Measurements from ENCODE around the gene NAPG. TPM values are rescaled to one million over a fixed set of nuclear protein-coding genes. Genes with fewer than 3 reads are reported as not detected.
A peak's percentile ranks its signal among the peaks of the same experiment; 100 is the strongest.
"Not testable (repeated sequence)": the region's sequence is repeated elsewhere in the genome, so short reads cannot be mapped to it uniquely, and the experiment has no call there.

NAPG gene
- total RNA-seq, 2 donors from 2014 or later = 29.1 to 34.7 TPM

GRCh38 chr18:10519999-10520935 is 5.6 kb upstream of the NAPG start:
- Mint-ChIP-seq H3K27me3 (peaks cover 43 to 56% of the 10 kb centered on the region in 2 donors), H3K9me3 (no peaks in the 10 kb centered on the region), H3K4me3 (no peak overlapping the region), H3K4me1 (ENCODE audit: low read depth in 2 of 2) (peaks cover 10 to 13% of the 10 kb centered on the region in 2 donors), H3K27ac (no peak overlapping the region), H3K36me3 (no peaks in the 10 kb centered on the region)
- no peak for DNase-seq (ENCODE audit: low spot score)
- ATAC-seq = peak; percentile 64 to 73

- no peak overlapping the region for H3K4me3 Mint-ChIP-seq
- H3K4me1 Mint-ChIP-seq (ENCODE audit: low read depth in 2 of 2) = peaks cover 13 to 14% of the 10 kb centered on the region in 2 donors
- no peak for DNase-seq (ENCODE audit: low spot score)
- H3K27me3 Mint-ChIP-seq = peaks cover 39 to 49% of the 10 kb centered on the region in 2 donors
- no peak for ATAC-seq
- no peaks in the 10 kb centered on the region for H3K9me3 Mint-ChIP-seq
- no peak overlapping the region for H3K27ac Mint-ChIP-seq
- H3K36me3 Mint-ChIP-seq = no peaks in the 10 kb centered on the region
Observed at GRCh38 chr18:10521566-10521965, 4.3 kb upstream of the NAPG start.

GRCh38 chr18:10522574-10522973 is 3.3 kb upstream of the NAPG start:
- no peak overlapping the region for H3K4me3 Mint-ChIP-seq
- H3K4me1 Mint-ChIP-seq (ENCODE audit: low read depth in 2 of 2) = peaks cover 19% of the 10 kb centered on the region in 2 donors
- peaks cover 36 to 42% of the 10 kb centered on the region in 2 donors for H3K27me3 Mint-ChIP-seq
- H3K27ac Mint-ChIP-seq = no peak overlapping the region
- no peaks in the 10 kb centered on the region for H3K9me3 Mint-ChIP-seq
- no peaks in the 10 kb centered on the region for H3K36me3 Mint-ChIP-seq
- ATAC-seq (no peak), DNase-seq (ENCODE audit: low spot score) (no peak)

DNA sequence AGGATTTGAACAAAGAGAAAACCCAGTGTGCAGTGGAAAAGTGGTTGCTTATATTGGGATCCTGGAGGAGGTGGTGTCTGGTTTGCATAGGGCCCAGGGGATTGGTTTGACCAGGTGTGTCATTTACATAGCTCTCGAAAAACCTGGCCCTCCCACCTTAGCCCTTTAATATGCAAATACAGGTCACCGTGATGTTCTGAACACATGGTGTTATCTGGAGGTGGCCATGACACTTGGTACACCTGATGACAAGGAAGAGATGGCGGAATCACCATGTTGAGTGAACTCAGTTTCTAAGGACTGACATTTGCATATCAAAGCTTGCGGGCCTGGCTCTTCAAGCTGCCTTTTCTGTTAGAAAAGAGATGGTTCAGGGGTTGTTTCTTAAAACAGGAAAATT is 2.3 kb upstream of the NAPG start:
- peaks cover 25 to 27% of the 10 kb centered on the region in 2 donors for H3K4me1 Mint-ChIP-seq (ENCODE audit: low read depth in 2 of 2)
- ATAC-seq (no peak), DNase-seq (ENCODE audit: low spot score) (no peak)
- no peak overlapping the region for H3K4me3 Mint-ChIP-seq
- no peak overlapping the region for H3K27ac Mint-ChIP-seq
- H3K27me3 Mint-ChIP-seq = peaks cover 30 to 33% of the 10 kb centered on the region in 2 donors
- H3K36me3 Mint-ChIP-seq = no peaks in the 10 kb centered on the region
- no peaks in the 10 kb centered on the region for H3K9me3 Mint-ChIP-seq

DNA sequence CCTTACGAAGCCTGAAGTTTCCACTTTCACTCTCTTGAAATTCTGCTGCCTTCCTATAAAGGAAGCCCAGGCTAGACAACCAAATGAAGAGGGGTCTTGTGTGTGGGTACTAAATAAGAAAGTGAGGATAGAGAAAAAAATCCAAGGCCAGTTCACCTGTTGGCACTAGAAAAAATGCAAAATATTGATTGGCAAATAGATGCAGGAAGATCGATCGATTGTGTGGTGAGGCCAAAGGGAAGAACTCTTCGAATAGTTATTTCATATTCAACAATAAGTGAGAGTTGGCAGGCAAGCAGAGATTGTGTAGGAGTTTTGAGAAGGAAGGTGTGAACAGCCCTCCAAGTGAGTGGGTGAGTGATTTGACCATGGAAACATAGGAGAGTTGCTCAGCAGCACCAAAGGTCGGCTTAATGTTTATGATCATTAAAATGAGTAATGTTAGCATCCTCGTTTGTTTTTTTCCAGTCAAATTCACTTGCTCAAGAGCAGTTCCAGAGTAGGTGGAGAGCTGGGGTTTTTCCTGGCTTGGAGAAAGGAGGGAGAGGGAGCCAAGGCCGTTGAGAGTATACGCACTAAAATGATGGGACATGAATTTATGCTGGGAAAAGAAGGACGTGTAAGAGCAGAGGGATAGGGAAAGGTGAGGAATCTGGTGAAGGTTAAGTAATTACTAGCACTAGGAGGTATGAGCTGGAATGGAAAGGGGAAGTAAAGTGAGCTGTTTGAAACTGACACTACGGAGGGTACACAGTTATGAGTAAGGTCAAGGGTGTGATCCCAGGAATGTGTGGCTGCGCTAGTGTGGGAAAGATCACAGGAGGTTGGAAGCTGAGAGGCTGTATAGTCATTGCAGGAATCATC is 1.1 kb upstream of the NAPG start:
- H3K27me3 Mint-ChIP-seq = peaks cover 18 to 21% of the 10 kb centered on the region in 2 donors
- no peaks in the 10 kb centered on the region for H3K36me3 Mint-ChIP-seq
- peak overlapping the region; percentile 95 for H3K4me3 Mint-ChIP-seq
- H3K9me3 Mint-ChIP-seq = no peaks in the 10 kb centered on the region
- ATAC-seq (no peak), DNase-seq (ENCODE audit: low spot score) (no peak)
- H3K27ac Mint-ChIP-seq = peak overlapping the region; percentile 87 to 96
- H3K4me1 Mint-ChIP-seq (ENCODE audit: low read depth in 2 of 2) = peaks cover 27 to 32% of the 10 kb centered on the region in 2 donors

DNA sequence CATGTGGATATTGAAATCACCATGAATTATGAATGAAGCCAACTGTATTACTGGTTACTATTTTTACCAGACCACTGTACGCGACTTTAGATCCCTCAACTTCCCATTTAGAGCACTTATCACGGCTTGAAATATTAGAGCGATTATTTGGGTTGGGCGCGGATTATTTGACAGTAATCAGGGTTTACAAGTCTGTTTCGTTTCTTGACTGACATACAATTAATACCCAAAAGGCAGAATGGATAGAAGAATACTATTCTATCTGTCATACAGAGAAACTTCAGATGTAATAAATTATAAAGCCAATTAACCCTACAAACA is 496 bp upstream of the NAPG start:
- peaks cover 15 to 16% of the 10 kb centered on the region in 2 donors for H3K27me3 Mint-ChIP-seq
- peaks cover 31 to 37% of the 10 kb centered on the region in 2 donors for H3K4me1 Mint-ChIP-seq (ENCODE audit: low read depth in 2 of 2)
- peak overlapping the region; percentile 87 to 96 for H3K27ac Mint-ChIP-seq
- DNase-seq (ENCODE audit: low spot score) (no peak), ATAC-seq (no peak)
- peak overlapping the region; percentile 95 for H3K4me3 Mint-ChIP-seq
- H3K36me3 Mint-ChIP-seq = no peaks in the 10 kb centered on the region
- H3K9me3 Mint-ChIP-seq = no peaks in the 10 kb centered on the region

DNA sequence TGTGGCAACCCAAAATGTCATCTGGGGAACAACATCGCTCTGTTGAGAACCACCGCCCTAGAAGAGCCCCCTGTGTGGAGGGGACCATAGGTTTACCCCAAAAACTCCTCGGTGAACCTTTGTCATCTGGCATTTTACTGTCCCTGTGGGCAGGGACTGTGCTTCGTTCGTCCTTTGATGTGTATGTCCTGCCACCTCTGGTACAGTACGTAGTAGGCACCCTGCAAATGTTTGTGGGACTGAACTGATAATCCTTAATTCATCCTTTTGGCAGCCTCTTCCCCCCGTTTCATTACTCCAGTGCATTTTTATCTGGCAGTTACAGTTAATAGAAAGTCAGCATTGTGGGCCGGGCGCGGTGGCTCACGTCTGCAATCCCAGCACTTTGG is 728 bp downstream of the NAPG start:
- Mint-ChIP-seq H3K27me3 (peaks cover 13 to 14% of the 10 kb centered on the region in 2 donors), H3K4me1 (ENCODE audit: low read depth in 2 of 2) (peaks cover 37 to 44% of the 10 kb centered on the region in 2 donors)

DNA sequence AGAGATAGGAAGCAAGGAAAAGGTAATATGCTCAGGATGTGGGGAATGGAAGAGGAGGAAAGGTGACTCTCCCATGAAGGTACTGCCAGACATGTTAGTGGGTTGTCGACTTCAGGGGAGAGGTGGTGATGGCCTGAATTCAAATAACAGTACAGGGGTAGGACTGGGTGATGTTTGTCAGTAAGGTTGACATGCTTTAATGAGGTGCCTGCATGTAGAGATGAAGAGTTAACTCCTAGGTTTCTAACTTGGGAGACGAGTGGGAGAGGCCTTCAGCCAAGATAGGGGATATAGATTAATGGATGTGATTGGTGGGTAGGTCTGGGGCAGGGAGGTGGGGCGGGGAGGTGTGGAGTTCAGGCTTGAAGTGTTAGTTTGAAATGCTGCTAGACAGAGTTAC is 2.6 kb downstream of the NAPG start:
- Mint-ChIP-seq H3K4me1 (ENCODE audit: low read depth in 2 of 2) (peaks cover 37 to 44% of the 10 kb centered on the region in 2 donors), H3K4me3 (peak overlapping the region; percentile 2), H3K9me3 (no peaks in the 10 kb centered on the region), H3K36me3 (no peaks in the 10 kb centered on the region), H3K27ac (peak overlapping the region in 1 of 2 donors; percentile 4), H3K27me3 (peaks cover 0 to 3% of the 10 kb centered on the region in 2 donors)
- DNase-seq (ENCODE audit: low spot score) = no peak
- no peak for ATAC-seq

More for the DNA sequence above, 728 bp downstream of the NAPG start:
- ATAC-seq = no peak
- peak overlapping the region; percentile 87 to 96 for H3K27ac Mint-ChIP-seq
- H3K9me3 Mint-ChIP-seq = no peaks in the 10 kb centered on the region
- no peak for DNase-seq (ENCODE audit: low spot score)
- H3K4me3 Mint-ChIP-seq = peak overlapping the region; percentile 95
- H3K36me3 Mint-ChIP-seq = no peaks in the 10 kb centered on the region

GRCh38 chr18:10530002-10530401 is 4.2 kb downstream of the NAPG start:
- no peaks in the 10 kb centered on the region for H3K9me3 Mint-ChIP-seq
- peak overlapping the region; percentile 62 for H3K4me3 Mint-ChIP-seq
- no peaks in the 10 kb centered on the region for H3K27me3 Mint-ChIP-seq
- no peak for DNase-seq (ENCODE audit: low spot score)
- no peak for ATAC-seq
- H3K27ac Mint-ChIP-seq = peak overlapping the region; percentile 47 to 65
- peaks cover 29 to 36% of the 10 kb centered on the region in 2 donors for H3K4me1 Mint-ChIP-seq (ENCODE audit: low read depth in 2 of 2)
- no peaks in the 10 kb centered on the region for H3K36me3 Mint-ChIP-seq

GRCh38 chr18:10530852-10531251 is 5.0 kb downstream of the NAPG start:
- DNase-seq (ENCODE audit: low spot score) (no peak), ATAC-seq (peak in 1 of 2 donors; percentile 60)
- H3K36me3 Mint-ChIP-seq = no peaks in the 10 kb centered on the region
- peak overlapping the region; percentile 47 to 65 for H3K27ac Mint-ChIP-seq
- H3K27me3 Mint-ChIP-seq = no peaks in the 10 kb centered on the region
- peak overlapping the region; percentile 62 for H3K4me3 Mint-ChIP-seq
- H3K9me3 Mint-ChIP-seq = no peaks in the 10 kb centered on the region
- H3K4me1 Mint-ChIP-seq (ENCODE audit: low read depth in 2 of 2) = peaks cover 26 to 30% of the 10 kb centered on the region in 2 donors

DNA sequence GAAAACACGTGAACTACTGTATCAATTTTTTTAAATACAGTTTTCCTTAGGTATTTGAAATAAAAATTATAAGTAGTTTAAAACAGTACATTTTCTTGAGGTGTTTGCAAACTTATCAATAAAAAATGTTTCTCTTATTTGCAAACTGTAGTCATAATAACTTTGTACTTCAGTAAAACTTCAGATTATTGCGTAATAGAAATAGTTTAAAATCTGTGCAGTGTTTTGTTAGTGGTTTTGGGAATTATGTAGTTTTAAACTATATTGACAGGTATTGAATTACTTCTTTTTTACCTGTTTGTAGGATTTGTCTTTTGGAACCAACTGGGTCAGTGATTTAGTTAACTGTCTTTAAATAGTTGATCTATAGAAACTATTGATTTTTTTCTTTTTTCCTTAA is 7.3 kb downstream of the NAPG start:
- H3K4me3 Mint-ChIP-seq = no peak overlapping the region
- no peaks in the 10 kb centered on the region for H3K27me3 Mint-ChIP-seq
- peaks cover 4% of the 10 kb centered on the region for H3K36me3 Mint-ChIP-seq
- no peak for DNase-seq (ENCODE audit: low spot score)
- no peak for ATAC-seq
- no peaks in the 10 kb centered on the region for H3K9me3 Mint-ChIP-seq
- H3K27ac Mint-ChIP-seq = no peak overlapping the region
- H3K4me1 Mint-ChIP-seq (ENCODE audit: low read depth in 2 of 2) = peaks cover 24 to 25% of the 10 kb centered on the region in 2 donors

DNA sequence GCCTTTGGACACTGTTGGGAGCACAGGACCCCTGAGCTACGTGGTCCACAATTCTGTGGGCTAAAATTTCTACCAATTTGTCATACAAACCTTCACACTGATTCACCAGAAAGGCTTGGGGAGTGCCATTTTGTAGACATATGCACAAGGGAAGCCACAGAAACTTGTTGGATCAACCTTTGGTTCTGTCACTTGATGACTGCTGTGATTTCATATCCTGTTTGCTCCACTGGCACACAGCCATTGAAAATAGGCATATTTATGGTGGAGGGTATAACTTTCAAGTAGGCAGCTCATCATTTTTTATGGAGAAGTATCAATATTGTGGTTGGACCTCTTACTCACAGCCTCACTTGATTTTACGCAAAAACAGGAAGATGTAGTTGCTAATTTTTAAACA is 10.5 kb downstream of the NAPG start:
- Mint-ChIP-seq H3K4me1 (ENCODE audit: low read depth in 2 of 2) (peaks cover 6 to 10% of the 10 kb centered on the region in 2 donors), H3K27ac (no peak overlapping the region), H3K36me3 (peaks cover 17% of the 10 kb centered on the region), H3K9me3 (no peaks in the 10 kb centered on the region), H3K4me3 (no peak overlapping the region), H3K27me3 (no peaks in the 10 kb centered on the region)
- DNase-seq (ENCODE audit: low spot score) (no peak), ATAC-seq (no peak)

DNA sequence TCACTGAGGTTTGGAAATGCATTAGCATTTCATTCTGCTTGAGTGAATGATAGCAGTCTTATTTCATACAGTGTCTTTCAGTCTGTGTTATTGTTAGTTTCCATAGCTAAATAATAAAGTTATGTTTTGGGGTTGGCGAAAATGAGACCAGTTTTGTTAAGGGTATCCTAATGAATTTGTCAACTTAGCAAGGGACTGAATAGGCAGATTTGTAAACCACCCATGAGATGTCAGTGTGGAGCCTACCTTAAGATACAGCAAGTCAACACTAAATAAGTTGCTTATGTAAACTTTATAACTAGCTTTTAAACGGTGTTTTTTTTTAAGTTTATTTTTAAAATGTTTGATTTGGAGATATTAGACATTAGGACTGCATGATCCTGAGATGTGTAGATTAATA is 11.9 kb downstream of the NAPG start:
- Mint-ChIP-seq H3K4me1 (ENCODE audit: low read depth in 2 of 2) (peaks cover 6 to 10% of the 10 kb centered on the region in 2 donors), H3K9me3 (no peaks in the 10 kb centered on the region), H3K27ac (peak overlapping the region in 1 of 2 donors; percentile 34), H3K27me3 (no peaks in the 10 kb centered on the region), H3K36me3 (peaks cover 29% of the 10 kb centered on the region), H3K4me3 (no peak overlapping the region)
- DNase-seq (ENCODE audit: low spot score) = no peak
- no peak for ATAC-seq

DNA sequence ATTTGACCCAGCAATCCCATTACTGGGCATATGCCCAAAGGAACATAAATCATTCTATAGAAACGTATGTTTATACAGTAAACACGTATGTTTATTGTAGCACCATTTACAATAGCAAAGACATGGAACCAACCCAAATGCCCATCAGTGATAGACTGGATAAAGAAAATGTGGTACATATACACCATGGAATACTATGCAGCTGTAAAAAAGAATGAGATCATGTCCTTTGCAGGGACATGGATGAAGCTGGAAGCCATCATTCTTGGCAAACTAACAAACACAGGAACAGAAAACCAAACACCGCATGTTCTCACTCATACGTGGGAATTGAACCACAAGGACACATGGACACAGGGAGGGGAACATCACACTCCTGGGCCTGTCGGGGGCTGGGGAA is 13.3 kb downstream of the NAPG start:
- Mint-ChIP-seq H3K36me3 (peaks cover 29% of the 10 kb centered on the region), H3K4me1 (ENCODE audit: low read depth in 2 of 2) (peaks cover 6 to 10% of the 10 kb centered on the region in 2 donors)
- H3K27ac Mint-ChIP-seq; H3K9me3 Mint-ChIP-seq; H3K4me3 Mint-ChIP-seq; DNase-seq (ENCODE audit: low spot score); H3K27me3 Mint-ChIP-seq; ATAC-seq: not testable (repeated sequence)

Measured in natural killer cell treated with Interleukin-12 subunit alpha and Interleukin-12 subunit beta and Interleukin-15 and Interleukin-18, amount 100 ng/mL, for 72 hours (primary cell).